GM18909 (cell line): ENCODE measurements around the gene BTBD9.
"Not testable (repeated sequence)": the region's sequence is repeated elsewhere in the genome, so short reads cannot be mapped to it uniquely, and the experiment has no call there.

Experiments used
- ATAC-seq: cut with Tn5 transposase; IDR thresholded peaks from one replicate; pipeline ENCODE4 v1.9.1; 2021; ENCODE audit warnings: mild to moderate bottlenecking; ENCODE audit not compliant: unreplicated experiment, poor library complexity

The BTBD9 gene

DNA sequence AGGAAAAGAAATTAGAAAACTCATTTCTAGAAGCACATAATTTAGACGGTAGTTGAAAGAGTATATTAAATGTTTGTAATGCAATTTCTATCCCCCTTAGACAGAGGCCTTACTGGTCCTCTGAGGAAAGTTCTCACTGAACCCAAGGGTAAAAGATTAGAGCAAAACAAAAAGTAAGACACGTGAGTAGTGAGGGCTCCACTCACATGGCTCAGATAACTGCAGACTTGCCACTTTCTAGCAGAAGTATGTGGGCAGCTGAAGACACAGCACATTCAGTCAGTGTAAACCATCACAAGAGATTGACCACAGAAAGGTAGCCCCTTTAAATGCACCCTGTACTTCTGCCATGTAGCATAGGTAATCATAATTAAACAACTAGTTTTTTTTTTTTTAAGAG, 193.8 kb downstream of the BTBD9 start:
- no peak for ATAC-seq

- no peak for ATAC-seq
Measured at GRCh38 chr6:38445336-38445735, 194.4 kb downstream of the BTBD9 start.

DNA sequence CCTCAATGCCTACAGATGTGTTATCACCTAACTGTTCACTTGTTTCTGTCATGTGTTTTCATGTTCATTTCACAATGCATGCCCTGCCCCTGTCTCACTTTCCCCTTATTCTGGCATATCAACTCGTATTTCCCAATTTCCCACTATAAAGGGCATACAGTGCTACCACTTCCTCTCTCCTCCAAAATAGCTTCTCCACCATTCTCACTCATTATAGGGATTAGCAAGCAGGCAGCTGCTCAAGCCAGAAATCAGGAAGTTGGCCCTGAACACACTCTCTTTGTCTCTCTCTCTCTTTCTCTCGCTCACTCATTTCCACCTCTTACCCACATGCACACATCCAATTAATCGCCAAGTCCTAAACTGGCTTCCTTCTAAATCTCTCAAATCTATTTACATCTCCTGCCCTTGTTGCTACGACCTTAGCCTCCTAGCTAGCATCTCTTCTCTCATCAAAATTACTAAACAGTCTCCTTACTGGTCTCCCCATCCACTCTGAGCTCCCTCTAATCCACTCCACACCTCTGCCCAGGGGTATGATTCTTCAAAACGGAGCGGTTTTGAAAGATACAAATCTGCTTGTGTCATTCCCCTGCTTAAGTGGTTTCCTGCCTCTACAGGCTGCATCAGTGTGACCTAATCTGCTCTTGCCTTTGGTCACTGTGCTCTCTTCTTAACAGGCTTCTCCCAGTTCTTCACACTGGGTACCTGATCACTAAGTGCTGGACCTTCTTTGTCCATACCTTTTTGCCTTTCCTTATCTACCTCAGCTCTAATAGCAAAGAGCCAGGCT, 196.2 kb downstream of the BTBD9 start:
- no peak for ATAC-seq

GRCh38 chr6:38438097-38438496, 201.6 kb downstream of the BTBD9 start:
- ATAC-seq, result no peak

DNA sequence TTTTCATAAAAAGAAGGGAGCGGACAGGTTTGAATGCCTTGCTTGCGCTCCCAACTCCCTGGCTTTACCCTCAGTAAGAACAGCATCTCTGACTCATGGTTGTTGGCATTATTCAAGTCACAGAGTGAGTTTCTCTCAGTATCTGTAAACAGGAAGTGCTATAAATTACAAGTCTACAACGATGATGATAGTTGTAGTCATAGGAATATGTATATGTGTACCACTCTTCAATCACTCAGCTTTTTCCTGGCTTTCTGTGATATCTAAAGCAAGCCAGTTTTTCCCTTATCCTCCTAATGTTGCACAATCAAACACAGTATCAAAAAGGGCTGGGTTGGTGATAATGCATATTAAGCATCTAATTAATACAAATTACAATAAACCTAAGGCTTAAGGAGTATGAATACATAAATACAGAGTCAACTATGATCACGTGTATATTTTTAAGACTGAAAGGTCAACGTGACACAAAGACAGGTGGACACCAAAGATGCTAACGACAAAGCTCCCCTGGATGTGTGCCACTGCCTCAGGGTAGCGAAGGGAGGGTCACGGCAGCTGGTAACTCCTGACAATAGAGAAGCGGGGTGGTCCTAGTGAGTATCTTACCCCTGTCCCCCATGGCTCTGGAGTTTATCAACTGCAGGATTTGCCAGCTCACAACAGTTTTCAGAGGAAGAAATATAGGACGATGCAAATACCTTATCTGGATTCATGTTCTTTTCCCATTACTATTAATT, 202.8 kb downstream of the BTBD9 start:
- no peak for ATAC-seq

DNA sequence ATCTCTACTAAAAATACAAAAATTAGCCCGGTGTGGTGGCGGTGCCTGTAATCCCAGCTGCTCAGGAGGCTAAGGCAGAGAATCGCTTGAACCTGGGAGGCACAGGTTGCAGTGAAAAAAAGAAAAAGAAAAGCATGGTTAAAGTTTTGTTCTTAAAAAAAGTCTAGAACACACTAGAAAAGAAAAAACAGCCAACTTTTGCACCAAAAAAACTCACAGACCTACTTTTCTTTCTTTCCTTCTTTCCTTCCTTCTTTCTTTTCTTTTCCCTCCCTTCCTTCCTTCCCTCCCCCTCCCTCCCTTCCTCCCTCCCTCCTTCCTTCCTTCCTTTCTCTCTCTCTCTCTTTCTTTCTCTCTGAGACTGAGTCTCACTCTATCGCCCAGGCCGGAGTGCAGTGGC, 204.4 kb downstream of the BTBD9 start:
- ATAC-seq, result no peak

GRCh38 chr6:38434051-38434450, 205.7 kb downstream of the BTBD9 start:
- no peak for ATAC-seq

DNA sequence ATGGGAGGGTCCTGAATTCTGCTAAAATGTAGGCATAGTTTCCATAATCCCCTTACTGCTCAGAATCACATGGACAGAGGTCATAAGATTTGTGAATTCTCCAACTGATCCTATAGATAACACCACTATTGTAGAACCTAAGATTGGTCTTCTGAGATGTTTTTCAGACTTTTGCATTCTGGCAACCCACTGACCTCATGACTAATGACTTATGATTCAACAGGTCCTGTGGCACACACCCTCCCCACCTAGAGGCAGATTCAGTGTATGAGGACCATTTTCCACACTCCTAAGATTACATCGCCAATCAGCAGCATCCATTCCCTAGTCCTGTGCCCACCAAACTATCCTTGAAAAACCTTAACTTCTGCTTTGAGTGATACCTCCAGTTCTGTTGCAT, 207.2 kb downstream of the BTBD9 start:
- no peak for ATAC-seq

DNA sequence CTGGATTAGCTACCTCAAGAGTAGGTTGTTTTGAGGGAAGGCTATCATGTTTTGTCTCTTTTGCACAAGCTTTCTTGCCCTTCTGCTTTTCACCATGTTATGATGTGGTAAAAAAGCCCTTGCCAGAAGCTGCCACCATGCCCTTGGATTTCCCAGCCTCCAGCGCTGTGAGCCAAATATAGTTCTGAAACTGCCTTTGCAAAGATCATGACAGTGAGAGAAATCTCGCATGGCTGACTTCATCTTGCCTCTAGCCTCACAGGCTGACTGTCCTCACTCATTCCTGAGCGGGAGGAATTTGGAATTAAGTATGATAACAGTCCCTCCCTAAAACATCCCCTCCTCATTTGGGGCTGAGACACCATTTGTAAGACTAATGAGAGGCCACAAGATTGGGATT, 207.7 kb downstream of the BTBD9 start:
- no peak for ATAC-seq

GRCh38 chr6:38429546-38429945, 210.2 kb downstream of the BTBD9 start:
- ATAC-seq, result no peak

DNA sequence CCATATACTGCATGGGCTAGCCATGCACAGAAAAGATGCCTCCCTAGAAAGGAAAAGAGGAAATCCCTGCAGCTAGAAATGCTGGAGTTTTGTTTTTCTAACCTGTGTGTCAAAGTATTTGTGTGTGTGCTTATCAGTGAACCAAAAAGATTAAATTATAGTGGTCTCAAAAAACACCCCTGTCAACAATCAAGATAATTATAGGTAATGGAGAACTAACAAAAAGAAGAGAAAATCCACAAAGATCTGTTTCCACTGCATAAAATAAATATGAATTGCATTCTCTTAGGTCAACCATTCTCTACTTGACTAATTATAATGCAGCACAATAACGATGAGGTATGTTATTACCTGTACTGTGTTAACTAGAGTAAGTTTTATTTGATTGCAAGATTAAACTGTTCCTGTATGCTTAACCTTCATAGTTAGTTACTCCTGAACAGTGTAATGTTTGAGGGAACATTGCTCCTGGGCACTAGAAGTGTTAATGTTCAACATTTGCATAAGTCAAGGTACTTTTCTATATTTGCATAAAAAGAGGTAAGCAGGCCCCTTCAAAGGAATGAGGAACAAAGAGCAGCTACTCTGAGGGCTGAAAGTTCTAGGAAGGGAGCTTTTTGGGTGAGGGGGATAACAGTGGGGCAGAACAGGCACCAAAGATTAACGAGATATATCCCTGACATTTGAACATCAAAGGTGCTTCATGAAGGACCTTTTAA, 212.1 kb downstream of the BTBD9 start:
- ATAC-seq, result no peak

GRCh38 chr6:38425788-38426488, 213.8 kb downstream of the BTBD9 start:
- ATAC-seq, result not testable (repeated sequence)

DNA sequence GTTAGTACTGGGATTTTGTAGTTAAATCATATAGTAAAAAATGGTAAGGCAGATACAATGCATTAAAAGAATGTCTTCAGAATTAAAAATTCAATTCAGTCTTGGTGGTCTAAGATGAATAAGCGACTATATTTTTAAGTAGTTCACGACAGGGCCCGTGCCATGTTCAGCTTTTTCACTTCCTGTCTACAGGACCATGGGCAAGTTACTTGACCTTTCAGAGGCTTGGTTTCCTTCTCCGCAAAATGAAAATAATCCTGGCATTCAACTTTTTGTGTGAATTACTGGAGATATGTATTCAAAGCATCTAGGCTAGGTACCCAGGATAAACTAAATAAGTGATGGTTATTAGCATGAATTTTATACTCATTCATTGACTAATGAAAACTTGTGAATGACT, 216.0 kb downstream of the BTBD9 start:
- ATAC-seq, result no peak

GRCh38 chr6:38420207-38420606, 219.5 kb downstream of the BTBD9 start:
- no peak for ATAC-seq

- no peak for ATAC-seq
Measured at GRCh38 chr6:38417521-38417920, 222.2 kb downstream of the BTBD9 start.

- ATAC-seq, result no peak
Measured at GRCh38 chr6:38415231-38416005, 224.3 kb downstream of the BTBD9 start.

DNA sequence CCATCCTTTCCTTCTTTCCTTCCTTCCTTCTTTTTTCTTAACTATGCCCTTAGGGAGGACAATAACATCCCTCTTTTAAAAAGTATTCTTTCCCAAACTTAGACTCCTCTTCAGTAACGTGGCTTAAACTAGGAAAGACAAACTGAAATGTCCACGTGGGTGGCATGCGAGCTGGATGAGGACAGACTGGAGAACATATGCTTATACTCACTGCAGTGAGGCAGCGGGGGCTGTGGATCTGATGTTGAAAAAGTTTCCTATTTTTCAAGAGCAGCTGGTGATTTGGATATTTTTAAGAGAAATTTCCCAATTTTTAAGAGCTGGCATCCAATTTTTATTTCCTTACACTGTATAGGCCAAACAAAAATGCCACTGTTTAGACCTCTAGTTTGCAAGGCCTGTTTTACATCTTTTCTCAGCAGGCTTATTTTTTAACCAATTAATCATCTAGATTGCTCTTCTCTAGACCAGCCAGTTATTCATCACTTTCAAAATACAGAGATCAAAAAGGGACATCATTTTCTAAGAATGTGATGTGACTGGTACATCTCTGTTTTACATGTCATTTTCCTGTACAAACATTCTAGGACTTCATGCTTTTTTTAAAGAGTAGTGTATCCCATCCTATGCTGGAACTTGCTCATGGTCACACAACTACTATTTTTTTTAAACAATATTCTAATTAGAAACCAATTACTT, 226.5 kb downstream of the BTBD9 start:
- ATAC-seq, result no peak

- no peak for ATAC-seq
Measured at GRCh38 chr6:38407192-38407591, 232.5 kb downstream of the BTBD9 start.

- no peak for ATAC-seq
Measured at GRCh38 chr6:38406096-38406495, 233.6 kb downstream of the BTBD9 start.
